GM12872 (cell line): Measurements from ENCODE around the gene PMEL.

Experiments
- TF ChIP-seq, protein P1 (sequence below): IDR thresholded peaks from 3 replicates; pipeline ENCODE4 v1.5.1; 2011; ENCODE audit warnings: low read depth, mild to moderate bottlenecking, low read length, moderate library complexity; ENCODE audit not compliant: insufficient read depth

Gene PMEL

GRCh38 chr12:55965941-55966407 is at the start of gene PMEL:
TSS of gene PMEL (minus strand) at chr12:55966042. CDS start at chr12:55966011, 31 bp downstream.
- TF ChIP-seq, protein P1, sequence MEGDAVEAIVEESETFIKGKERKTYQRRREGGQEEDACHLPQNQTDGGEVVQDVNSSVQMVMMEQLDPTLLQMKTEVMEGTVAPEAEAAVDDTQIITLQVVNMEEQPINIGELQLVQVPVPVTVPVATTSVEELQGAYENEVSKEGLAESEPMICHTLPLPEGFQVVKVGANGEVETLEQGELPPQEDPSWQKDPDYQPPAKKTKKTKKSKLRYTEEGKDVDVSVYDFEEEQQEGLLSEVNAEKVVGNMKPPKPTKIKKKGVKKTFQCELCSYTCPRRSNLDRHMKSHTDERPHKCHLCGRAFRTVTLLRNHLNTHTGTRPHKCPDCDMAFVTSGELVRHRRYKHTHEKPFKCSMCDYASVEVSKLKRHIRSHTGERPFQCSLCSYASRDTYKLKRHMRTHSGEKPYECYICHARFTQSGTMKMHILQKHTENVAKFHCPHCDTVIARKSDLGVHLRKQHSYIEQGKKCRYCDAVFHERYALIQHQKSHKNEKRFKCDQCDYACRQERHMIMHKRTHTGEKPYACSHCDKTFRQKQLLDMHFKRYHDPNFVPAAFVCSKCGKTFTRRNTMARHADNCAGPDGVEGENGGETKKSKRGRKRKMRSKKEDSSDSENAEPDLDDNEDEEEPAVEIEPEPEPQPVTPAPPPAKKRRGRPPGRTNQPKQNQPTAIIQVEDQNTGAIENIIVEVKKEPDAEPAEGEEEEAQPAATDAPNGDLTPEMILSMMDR: no peak

GRCh38 chr12:56014205-56014604 is 48.4 kb upstream of the PMEL start:
- TF ChIP-seq, protein P1: no peak

DNA sequence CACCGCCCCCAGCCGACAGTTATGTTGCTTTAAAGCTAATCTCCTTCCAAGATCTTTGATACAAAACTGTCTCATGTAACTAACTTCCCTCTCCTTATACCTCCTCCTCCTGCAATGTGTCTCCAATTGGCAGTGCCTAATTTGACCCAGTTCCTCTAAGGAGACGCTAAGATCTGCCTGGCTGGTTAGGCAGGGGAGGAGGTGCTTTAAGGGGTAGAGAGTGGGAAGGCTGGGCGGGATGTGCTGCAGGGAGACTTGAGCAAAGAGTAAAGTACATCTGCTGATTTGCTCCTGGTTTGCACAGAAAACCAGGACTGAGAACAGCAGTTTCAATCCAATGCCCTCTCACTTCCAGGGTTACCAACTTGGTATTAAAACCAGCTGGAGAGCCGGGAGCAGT is 47.6 kb upstream of the PMEL start:
- TF ChIP-seq, protein P1: no peak

GRCh38 chr12:56011509-56012090 is 45.8 kb upstream of the PMEL start:
- TF ChIP-seq, protein P1: no peak

- TF ChIP-seq, protein P1: no peak
These were observed 44.3 kb upstream of the PMEL start for GRCh38 chr12:56010111-56010570.

DNA sequence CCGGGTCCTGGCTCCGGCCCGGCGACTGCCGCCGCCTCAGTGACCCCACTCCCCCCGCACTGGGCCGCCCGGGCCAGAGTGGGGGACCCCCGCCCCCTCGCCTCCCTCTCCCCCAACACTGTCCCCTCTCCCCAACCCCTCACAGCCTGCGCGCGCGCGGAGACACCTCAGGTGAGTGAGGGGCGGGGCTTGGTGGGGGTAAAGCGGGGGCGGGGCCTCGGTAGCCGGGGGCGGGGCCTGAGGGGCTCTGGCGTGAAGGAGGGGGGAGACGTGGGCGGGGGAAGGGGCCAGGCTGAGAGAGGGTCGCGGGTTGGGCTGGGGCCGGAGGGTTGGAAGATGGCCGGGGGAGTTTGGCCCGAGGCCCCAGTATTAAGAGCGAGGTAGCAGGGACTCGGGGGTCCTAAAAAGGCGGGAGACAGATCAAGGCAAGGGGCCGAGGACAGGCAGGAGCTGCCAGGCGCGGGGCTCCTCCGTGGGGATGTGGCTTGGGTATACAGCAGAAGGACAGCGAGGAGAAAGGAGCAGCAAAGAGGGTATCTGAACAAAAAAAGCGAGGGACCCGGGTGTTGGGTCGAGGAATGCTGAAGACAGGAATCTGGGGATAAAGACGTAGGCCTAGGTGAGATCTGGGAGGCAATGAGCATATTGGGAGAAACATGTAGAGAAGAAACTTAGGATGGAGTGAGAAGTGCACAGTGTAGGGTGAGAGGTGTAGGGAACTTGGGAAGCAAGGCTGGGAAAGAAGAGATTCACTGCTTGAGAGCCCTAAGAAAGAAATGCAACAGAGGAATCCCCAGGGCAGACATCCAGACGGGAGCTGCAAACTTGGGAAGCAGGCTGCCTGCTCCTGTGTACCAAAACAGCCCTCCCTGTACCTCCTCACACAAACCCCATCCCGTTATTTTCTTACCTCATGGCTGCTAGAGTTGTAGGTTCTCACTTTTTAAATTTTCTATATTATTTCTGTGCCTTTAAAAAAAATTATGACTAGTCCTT is 42.0 kb upstream of the PMEL start:
- TF ChIP-seq, protein P1: no peak

GRCh38 chr12:56004211-56004610 is 38.4 kb upstream of the PMEL start:
- TF ChIP-seq, protein P1: no peak
